ENCODE data around the gene TBX1.

DNA sequence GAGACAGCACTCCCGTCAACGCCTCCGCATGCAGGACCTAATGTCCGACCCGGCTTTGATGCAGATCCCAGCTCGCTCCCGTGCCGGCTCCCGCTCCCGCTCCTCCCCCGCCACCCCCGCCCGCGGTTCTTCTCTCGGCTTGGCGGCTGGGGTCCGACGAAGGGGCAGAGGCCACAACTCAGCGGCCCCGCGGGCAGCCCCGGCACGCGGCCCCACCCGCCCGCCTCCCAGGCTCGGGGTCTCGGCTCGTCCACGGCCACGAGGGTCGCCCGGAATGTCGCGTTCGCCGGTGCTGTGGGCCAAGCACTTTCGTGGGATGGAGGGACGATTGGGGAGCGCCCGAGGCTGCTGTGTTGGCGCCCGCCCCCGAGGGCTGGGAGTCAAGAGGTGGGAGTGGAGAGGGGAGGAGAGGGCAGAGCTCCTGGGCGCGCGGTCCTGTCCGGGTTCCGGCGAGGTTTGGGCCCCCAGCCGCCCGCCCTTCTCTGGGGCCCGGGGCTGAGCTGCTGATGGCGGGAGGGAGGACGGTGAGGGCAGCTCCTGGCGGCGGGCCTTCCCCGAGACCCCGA is 5.3 kb upstream of the TBX1 start:
- TF ChIP-seq, protein P1, sequence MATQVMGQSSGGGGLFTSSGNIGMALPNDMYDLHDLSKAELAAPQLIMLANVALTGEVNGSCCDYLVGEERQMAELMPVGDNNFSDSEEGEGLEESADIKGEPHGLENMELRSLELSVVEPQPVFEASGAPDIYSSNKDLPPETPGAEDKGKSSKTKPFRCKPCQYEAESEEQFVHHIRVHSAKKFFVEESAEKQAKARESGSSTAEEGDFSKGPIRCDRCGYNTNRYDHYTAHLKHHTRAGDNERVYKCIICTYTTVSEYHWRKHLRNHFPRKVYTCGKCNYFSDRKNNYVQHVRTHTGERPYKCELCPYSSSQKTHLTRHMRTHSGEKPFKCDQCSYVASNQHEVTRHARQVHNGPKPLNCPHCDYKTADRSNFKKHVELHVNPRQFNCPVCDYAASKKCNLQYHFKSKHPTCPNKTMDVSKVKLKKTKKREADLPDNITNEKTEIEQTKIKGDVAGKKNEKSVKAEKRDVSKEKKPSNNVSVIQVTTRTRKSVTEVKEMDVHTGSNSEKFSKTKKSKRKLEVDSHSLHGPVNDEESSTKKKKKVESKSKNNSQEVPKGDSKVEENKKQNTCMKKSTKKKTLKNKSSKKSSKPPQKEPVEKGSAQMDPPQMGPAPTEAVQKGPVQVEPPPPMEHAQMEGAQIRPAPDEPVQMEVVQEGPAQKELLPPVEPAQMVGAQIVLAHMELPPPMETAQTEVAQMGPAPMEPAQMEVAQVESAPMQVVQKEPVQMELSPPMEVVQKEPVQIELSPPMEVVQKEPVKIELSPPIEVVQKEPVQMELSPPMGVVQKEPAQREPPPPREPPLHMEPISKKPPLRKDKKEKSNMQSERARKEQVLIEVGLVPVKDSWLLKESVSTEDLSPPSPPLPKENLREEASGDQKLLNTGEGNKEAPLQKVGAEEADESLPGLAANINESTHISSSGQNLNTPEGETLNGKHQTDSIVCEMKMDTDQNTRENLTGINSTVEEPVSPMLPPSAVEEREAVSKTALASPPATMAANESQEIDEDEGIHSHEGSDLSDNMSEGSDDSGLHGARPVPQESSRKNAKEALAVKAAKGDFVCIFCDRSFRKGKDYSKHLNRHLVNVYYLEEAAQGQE (IDR thresholded peaks at IDR 0.05; ENCODE audit: low read depth): no peak
- TF ChIP-seq POLR2A (IDR thresholded peaks at IDR 0.05; ENCODE audit: borderline replicate concordance, extremely low read depth, insufficient read depth, insufficient read length): no peak
- TF ChIP-seq, protein P2, sequence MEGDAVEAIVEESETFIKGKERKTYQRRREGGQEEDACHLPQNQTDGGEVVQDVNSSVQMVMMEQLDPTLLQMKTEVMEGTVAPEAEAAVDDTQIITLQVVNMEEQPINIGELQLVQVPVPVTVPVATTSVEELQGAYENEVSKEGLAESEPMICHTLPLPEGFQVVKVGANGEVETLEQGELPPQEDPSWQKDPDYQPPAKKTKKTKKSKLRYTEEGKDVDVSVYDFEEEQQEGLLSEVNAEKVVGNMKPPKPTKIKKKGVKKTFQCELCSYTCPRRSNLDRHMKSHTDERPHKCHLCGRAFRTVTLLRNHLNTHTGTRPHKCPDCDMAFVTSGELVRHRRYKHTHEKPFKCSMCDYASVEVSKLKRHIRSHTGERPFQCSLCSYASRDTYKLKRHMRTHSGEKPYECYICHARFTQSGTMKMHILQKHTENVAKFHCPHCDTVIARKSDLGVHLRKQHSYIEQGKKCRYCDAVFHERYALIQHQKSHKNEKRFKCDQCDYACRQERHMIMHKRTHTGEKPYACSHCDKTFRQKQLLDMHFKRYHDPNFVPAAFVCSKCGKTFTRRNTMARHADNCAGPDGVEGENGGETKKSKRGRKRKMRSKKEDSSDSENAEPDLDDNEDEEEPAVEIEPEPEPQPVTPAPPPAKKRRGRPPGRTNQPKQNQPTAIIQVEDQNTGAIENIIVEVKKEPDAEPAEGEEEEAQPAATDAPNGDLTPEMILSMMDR (IDR thresholded peaks at IDR 0.05 in 2 of 3, conservative IDR thresholded peaks at IDR 0.05 in 1 of 3; ENCODE audit: borderline replicate concordance in 1 of 3, insufficient read depth in 1 of 3, low read depth in 2 of 3, low read length in 2 of 3): no peak

Data from HCT116 (cell line).